Breast epithelium (tissue), 3 donors: ENCODE results near the gene TAF4B.

ENCODE experiments used
- POLR2A ChIP-seq: fragments of 450-650 bp; IDR thresholded peaks from one replicate; pipeline ENCODE4 v1.6.1; 2016; ENCODE audit warnings: antibody characterized with exemption, mild to moderate bottlenecking, moderate library complexity
- POLR2AphosphoS5 ChIP-seq, 3 donors: sonication (generic); formaldehyde crosslinking; IDR thresholded peaks; one replicate each; pipeline ENCODE4 v1.6.1; 2017; ENCODE audit warnings: antibody characterized with exemption in 3 of 3
- TF ChIP-seq, protein P1 (sequence below), 3 donors: fragments of 450-650 bp; IDR thresholded peaks; one replicate each; pipeline ENCODE4 v1.5.1; 2016 to 2017; ENCODE audit warnings: antibody characterized with exemption in 3 of 3, mild to moderate bottlenecking in 3 of 3, moderate library complexity in 3 of 3

- TF ChIP-seq, protein P1, sequence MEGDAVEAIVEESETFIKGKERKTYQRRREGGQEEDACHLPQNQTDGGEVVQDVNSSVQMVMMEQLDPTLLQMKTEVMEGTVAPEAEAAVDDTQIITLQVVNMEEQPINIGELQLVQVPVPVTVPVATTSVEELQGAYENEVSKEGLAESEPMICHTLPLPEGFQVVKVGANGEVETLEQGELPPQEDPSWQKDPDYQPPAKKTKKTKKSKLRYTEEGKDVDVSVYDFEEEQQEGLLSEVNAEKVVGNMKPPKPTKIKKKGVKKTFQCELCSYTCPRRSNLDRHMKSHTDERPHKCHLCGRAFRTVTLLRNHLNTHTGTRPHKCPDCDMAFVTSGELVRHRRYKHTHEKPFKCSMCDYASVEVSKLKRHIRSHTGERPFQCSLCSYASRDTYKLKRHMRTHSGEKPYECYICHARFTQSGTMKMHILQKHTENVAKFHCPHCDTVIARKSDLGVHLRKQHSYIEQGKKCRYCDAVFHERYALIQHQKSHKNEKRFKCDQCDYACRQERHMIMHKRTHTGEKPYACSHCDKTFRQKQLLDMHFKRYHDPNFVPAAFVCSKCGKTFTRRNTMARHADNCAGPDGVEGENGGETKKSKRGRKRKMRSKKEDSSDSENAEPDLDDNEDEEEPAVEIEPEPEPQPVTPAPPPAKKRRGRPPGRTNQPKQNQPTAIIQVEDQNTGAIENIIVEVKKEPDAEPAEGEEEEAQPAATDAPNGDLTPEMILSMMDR (IDR thresholded peaks at IDR 0.05): peak; percentile 72 to 78 (median 75)
- TF ChIP-seq POLR2AphosphoS5 (IDR thresholded peaks at IDR 0.05) (no peak), POLR2A (no peak)
Observed at GRCh38 chr18:26383454-26384270, 157.4 kb downstream of the TAF4B start.
